DND-41 (cell line): ENCODE data around the gene PRPF6.

Experiments
- ATAC-seq: fragments of 200-7000 bp; cut with Tn5 transposase; 3 replicates; pipeline ENCODE4 v1.9.1; 2021; ENCODE audit warnings: low read depth; ENCODE audit not compliant: insufficient read depth
- DNase-seq: peaks from one replicate; pipeline ENCODE4 v3.0.0-alpha.2; 2020
- H2AFZ ChIP-seq: 2 replicates; pipeline ENCODE4 v1.6.0; 2012; ENCODE audit warnings: low read depth, low read length
- H3K27ac ChIP-seq: 2 replicates; pipeline ENCODE4 v1.5.1; 2012; ENCODE audit warnings: low read length, inconsistent platforms
- H3K27me3 ChIP-seq: fragments of 200-600 bp; sonication (generic); 2 replicates; pipeline ENCODE4 v1.6.0; 2012; ENCODE audit warnings: low read length, mild to moderate bottlenecking, inconsistent platforms; ENCODE audit not compliant: insufficient read depth, poor library complexity
- H3K36me3 ChIP-seq: 2 replicates; pipeline ENCODE4 v1.5.1; 2012; ENCODE audit warnings: low read length, inconsistent platforms; ENCODE audit not compliant: insufficient read depth
- H3K4me1 ChIP-seq: 2 replicates; pipeline ENCODE4 v1.5.1; 2012; ENCODE audit warnings: mild to moderate bottlenecking, low read length; ENCODE audit not compliant: insufficient read depth
- H3K4me2 ChIP-seq: 2 replicates; pipeline ENCODE4 v1.6.0; 2012; ENCODE audit warnings: mild to moderate bottlenecking, moderate library complexity, low read length, inconsistent platforms; ENCODE audit not compliant: insufficient read depth
- H3K4me3 ChIP-seq, 2 experiments: fragments of 200-600 bp in 1 of 2; shearing (Covaris generic) in 1 of 2; 2 replicates each; pipeline ENCODE4 v1.5.1; 2012 to 2016; ENCODE audit warnings: inconsistent platforms in 2 of 2, low read length in 2 of 2, mild to moderate bottlenecking in 2 of 2, low read depth in 1 of 2, moderate library complexity in 1 of 2
- H3K79me2 ChIP-seq: 2 replicates; pipeline ENCODE4 v1.6.0; 2012; ENCODE audit warnings: low read length, inconsistent platforms; ENCODE audit not compliant: insufficient read depth
- H3K9ac ChIP-seq: 2 replicates; pipeline ENCODE4 v1.6.0; 2012; ENCODE audit warnings: low read depth, mild to moderate bottlenecking, inconsistent platforms, low read length, moderate library complexity
- H3K9me3 ChIP-seq: 2 replicates; pipeline ENCODE4 v1.5.1; 2012; ENCODE audit warnings: low read length, moderate library complexity, mild to moderate bottlenecking, inconsistent platforms; ENCODE audit not compliant: insufficient read depth, severe bottlenecking
- H4K20me1 ChIP-seq: 2 replicates; pipeline ENCODE4 v1.6.0; 2012; ENCODE audit warnings: low read length; ENCODE audit not compliant: insufficient read depth
- CTCF ChIP-seq: IDR thresholded peaks from 2 replicates; pipeline ENCODE4 v1.5.1; 2012; ENCODE audit warnings: borderline replicate concordance, low read length, moderate library complexity, mild to moderate bottlenecking; ENCODE audit not compliant: poor library complexity, severe bottlenecking; ENCODE audit errors: extremely low read depth
- EZH2 ChIP-seq: IDR thresholded peaks from 3 replicates; pipeline ENCODE4 v1.6.1; 2012; ENCODE audit warnings: borderline replicate concordance, low read depth, mild to moderate bottlenecking, moderate library complexity, low read length, inconsistent platforms; ENCODE audit not compliant: severe bottlenecking

The PRPF6 gene

DNA sequence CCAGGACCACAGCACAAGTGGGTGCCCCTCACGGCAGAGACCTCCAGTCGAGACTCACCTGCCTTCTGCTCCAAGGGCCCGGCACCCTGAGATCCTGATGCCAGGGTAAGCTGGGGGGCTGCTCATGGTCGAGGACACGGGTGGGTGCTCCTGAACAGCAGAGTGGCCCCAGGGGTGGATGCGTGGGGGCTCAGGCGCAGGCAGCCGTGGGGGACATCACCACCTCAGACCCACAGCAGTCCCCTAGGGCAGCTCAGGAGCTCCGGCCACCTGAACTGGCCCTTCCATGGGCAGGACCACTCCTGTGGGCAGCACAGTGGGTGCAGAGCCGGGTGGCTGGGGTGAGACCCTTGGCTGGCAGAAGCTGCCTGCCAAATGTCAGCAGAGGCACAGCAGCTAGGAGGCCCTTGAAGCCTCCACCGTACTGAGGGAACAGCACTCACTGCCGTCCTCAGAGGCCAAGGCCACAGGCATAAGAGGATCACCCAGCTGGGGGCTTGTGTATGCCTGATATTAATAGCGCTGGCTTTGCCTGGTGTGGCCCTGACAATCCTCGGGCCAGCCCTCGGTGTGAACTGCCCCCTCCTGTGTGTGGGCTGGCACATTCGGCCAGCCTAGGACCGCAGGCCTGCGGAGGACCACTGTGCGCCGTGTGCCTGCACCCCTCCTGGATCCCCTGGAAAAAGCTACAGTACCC, 30.1 kb upstream of the PRPF6 start:
- TF ChIP-seq EZH2 = no peak
- TF ChIP-seq CTCF = no peak
- H3K4me2 ChIP-seq = no peak overlapping the region
- no peak for DNase-seq

GRCh38 chr20:63951398-63952209, 29.3 kb upstream of the PRPF6 start:
- H3K4me3 ChIP-seq = no peak overlapping the region
- no peaks in the 10 kb centered on the region for H3K9me3 ChIP-seq
- H3K27me3 ChIP-seq = no peaks in the 10 kb centered on the region
- no peak for ATAC-seq
- no peak for TF ChIP-seq EZH2
- no peak for TF ChIP-seq CTCF
- H3K4me2 ChIP-seq = no peak overlapping the region
- H3K4me1 ChIP-seq = peaks cover 24% of the 10 kb centered on the region
- no peak overlapping the region for H2AFZ ChIP-seq
- H3K36me3 ChIP-seq = peaks cover 42% of the 10 kb centered on the region
- no peak overlapping the region for H3K9ac ChIP-seq
- no peak for DNase-seq
- peaks cover 83% of the 10 kb centered on the region for H4K20me1 ChIP-seq
- peaks cover 94% of the 10 kb centered on the region for H3K79me2 ChIP-seq
- no peak overlapping the region for H3K27ac ChIP-seq

More for the DNA sequence above, 30.1 kb upstream of the PRPF6 start:
- no peak overlapping the region for H2AFZ ChIP-seq
- peaks cover 46% of the 10 kb centered on the region for H3K36me3 ChIP-seq
- H3K9me3 ChIP-seq = no peaks in the 10 kb centered on the region
- H3K4me1 ChIP-seq = peaks cover 22% of the 10 kb centered on the region
- ATAC-seq = no peak
- no peak overlapping the region for H3K27ac ChIP-seq
- no peak overlapping the region for H3K4me3 ChIP-seq
- peaks cover 98% of the 10 kb centered on the region for H3K79me2 ChIP-seq
- peaks cover 91% of the 10 kb centered on the region for H4K20me1 ChIP-seq
- no peak overlapping the region for H3K9ac ChIP-seq
- H3K27me3 ChIP-seq = no peaks in the 10 kb centered on the region

DNA sequence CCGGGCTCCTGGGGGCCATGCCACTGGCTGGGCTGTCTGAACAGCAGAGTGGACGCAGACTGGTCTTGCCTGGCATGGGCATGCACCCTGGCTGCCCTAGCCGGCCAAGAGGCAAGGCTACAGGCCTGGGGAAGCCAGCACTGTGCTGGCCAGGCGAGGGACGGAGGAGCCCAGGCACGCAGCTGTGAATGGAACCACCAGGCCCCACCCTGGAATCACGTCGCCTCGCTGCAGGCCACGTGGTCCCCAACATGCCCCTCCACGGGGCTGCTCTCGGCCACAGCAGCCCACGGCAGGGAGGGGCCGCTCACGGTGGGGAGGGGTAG, 28.8 kb upstream of the PRPF6 start:
- ATAC-seq (no peak), DNase-seq (no peak)
- no peak overlapping the region for H3K4me2 ChIP-seq
- H4K20me1 ChIP-seq = peaks cover 80% of the 10 kb centered on the region
- H3K9ac ChIP-seq = no peak overlapping the region
- TF ChIP-seq CTCF = no peak
- TF ChIP-seq EZH2 = no peak
- peaks cover 30% of the 10 kb centered on the region for H3K4me1 ChIP-seq
- H2AFZ ChIP-seq = no peak overlapping the region
- H3K36me3 ChIP-seq = peaks cover 44% of the 10 kb centered on the region
- H3K4me3 ChIP-seq = no peak overlapping the region
- peaks cover 89% of the 10 kb centered on the region for H3K79me2 ChIP-seq
- H3K9me3 ChIP-seq = no peaks in the 10 kb centered on the region
- no peak overlapping the region for H3K27ac ChIP-seq
- H3K27me3 ChIP-seq = no peaks in the 10 kb centered on the region
